Endodermal cell (in vitro differentiated cells): ENCODE results near the gene MAP1S. TPM values are rescaled to one million over a fixed set of nuclear protein-coding genes. Genes with fewer than 3 reads are reported as not detected.

Experiments used
- total RNA-seq, 2 donors: library from RNA; stranded (reverse); fragmentation: NEBNext Ultra II Directional in 1 of 2; extraction: Animal tissue kit (Norgen Biotek cat#: 25700) in 1 of 2; gene quantifications; 2 replicates in 1 of 2; 3 replicates in 1 of 2; pipeline ENCODE4 v1.2.1, GENCODE V29; 2021

MAP1S gene
- total RNA-seq, 2 donors from 2014 or later = 90.2 to 96.7 TPM

Other genes starting within 250 kb of the MAP1S start
- 10 to 100 TPM; 11.8 to 16.9 TPM for gene SLC27A1, start 249.0 kb upstream of the MAP1S start, total RNA-seq
- gene PGLS, start 207.8 kb upstream of the MAP1S start, total RNA-seq = 100 to 1,000 TPM; 121 to 132 TPM
- 10 to 100 TPM; 61.2 to 68.3 TPM for gene COLGALT1, start 163.8 kb upstream of the MAP1S start, total RNA-seq
- gene UNC13A, start 31.1 kb upstream of the MAP1S start, total RNA-seq = 10 to 100 TPM in 1 of 2 donors, 1 to 10 TPM in 1; 5.6 to 10.7 TPM
- gene FCHO1, start 32.0 kb downstream of the MAP1S start, total RNA-seq = 10 to 100 TPM in 1 of 2 donors, 1 to 10 TPM in 1; 8.5 to 10.2 TPM
- gene B3GNT3, start 75.7 kb downstream of the MAP1S start, total RNA-seq = 1 to 10 TPM in 1 of 2 donors, under 1 TPM in 1; 0.70 to 1.2 TPM
- gene INSL3, start 102.0 kb downstream of the MAP1S start, total RNA-seq = under 1 TPM in 1 of 2 donors, not detected in 1; 0.80 TPM
- gene JAK3, start 128.5 kb downstream of the MAP1S start, total RNA-seq = 1 to 10 TPM; 2.8 to 3.2 TPM
- gene RPL18A, start 140.4 kb downstream of the MAP1S start, total RNA-seq = 1,000 to 10,000 TPM; 1,886 to 2,166 TPM
- under 1 TPM in 1 of 2 donors, not detected in 1; 0.15 TPM for gene SLC5A5, start 152.5 kb downstream of the MAP1S start, total RNA-seq
- 100 to 1,000 TPM; 129 to 143 TPM for gene CCDC124, start 213.5 kb downstream of the MAP1S start, total RNA-seq
- gene KCNN1, start 247.6 kb downstream of the MAP1S start, total RNA-seq = 1 to 10 TPM; 5.8 to 8.2 TPM